KOPT-K1 (cell line): ENCODE results near the gene PAN2.
"Not testable (repeated sequence)": the region's sequence is repeated elsewhere in the genome, so short reads cannot be mapped to it uniquely, and the experiment has no call there.

Source experiments
- H3K27ac ChIP-seq: fragments of 200-600 bp; sonication (generic); 2 replicates; pipeline ENCODE4 v1.5.1; 2016; ENCODE audit warnings: antibody characterized with exemption, mild to moderate bottlenecking, low read depth, low read length; ENCODE audit not compliant: poor library complexity, severe bottlenecking
- H3K36me3 ChIP-seq: fragments of 200-600 bp; sonication (generic); 2 replicates; pipeline ENCODE4 v1.5.1; 2017; ENCODE audit warnings: antibody characterized with exemption, mild to moderate bottlenecking, low read length, moderate library complexity; ENCODE audit not compliant: insufficient read depth
- H3K9me3 ChIP-seq: fragments of 200-600 bp; sonication (generic); 2 replicates; pipeline ENCODE4 v1.5.1; 2017; ENCODE audit warnings: antibody characterized with exemption, low read length, mild to moderate bottlenecking; ENCODE audit not compliant: insufficient read depth, poor library complexity, severe bottlenecking

PAN2 gene

DNA sequence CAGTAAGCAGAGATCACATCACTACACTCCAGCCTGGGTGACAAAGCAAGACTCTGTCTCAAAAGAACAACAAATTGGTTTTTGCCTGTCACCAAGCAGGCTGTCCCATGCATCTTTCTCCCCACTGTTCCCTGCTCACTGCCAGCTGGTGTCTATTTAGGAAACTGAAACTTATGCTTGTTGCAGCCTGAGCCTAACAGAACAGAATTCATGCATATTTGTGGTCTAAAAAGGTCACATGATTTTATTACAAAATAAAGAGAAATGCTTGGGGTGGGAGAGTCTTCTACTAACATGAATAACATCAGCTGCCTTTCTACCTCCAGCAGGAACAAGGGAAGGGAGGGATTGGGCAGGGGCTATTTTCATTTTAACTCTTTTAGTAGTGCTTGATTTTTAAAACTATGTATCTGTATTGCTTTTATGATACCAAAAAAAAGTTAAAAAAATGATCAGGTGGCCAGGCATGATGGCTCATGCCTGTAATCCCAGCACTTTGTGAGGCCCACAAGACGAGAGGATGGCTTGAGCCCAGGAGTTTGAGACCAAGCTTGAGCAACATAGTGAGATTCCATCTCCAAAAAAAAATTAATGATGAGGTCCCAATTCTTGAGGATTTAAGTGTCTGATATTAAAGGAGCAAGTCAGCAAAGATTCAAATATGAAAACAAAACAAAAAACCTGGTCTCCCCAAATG, 25.2 kb upstream of the PAN2 start:
- peak overlapping the region; percentile 74 for H3K27ac ChIP-seq
- H3K36me3 ChIP-seq, result peaks cover 24% of the 10 kb centered on the region
- no peaks in the 10 kb centered on the region for H3K9me3 ChIP-seq

DNA sequence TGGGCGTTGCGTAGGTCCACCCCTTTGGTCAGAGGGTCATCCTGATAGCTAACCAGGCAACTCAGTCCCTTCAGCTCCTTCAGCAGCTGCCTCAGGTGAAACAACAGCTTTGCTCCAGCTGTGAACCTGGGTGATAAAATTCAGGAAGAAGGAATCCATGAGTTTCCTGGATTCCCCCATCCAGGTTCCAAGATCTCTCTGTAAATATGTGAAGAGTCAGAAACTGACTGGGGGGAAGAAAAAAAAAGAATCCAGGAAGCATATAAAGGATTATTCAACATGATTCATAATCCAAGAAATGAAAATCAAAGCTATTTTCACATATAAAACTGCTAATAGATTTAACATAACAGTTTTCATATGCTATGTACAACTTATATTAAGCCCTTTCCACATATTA, 17.5 kb upstream of the PAN2 start:
- Histone ChIP-seq H3K36me3 (peaks cover 94% of the 10 kb centered on the region), H3K9me3 (no peaks in the 10 kb centered on the region), H3K27ac (no peak overlapping the region)

DNA sequence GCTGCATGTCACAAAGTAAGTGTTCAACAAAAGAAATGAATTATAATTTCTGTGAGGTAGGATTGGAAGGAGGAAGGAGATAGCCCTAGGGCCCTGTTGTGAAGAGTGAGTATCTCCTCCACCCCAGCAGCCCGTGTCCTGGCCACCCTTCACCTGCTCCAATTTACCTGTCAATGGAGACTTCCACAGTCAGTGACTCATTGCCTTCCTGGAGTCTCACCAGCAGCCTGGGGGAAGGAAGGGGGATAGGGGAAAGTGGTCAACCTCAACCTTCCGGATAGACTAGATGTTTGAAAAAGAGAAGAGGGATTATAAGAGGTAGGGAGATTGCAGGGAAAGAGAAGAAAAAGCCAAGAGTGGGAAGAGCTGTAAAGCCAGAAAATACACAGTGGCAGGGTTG, 16.9 kb upstream of the PAN2 start:
- H3K36me3 ChIP-seq, result peaks cover 94% of the 10 kb centered on the region
- no peak overlapping the region for H3K27ac ChIP-seq
- no peaks in the 10 kb centered on the region for H3K9me3 ChIP-seq

DNA sequence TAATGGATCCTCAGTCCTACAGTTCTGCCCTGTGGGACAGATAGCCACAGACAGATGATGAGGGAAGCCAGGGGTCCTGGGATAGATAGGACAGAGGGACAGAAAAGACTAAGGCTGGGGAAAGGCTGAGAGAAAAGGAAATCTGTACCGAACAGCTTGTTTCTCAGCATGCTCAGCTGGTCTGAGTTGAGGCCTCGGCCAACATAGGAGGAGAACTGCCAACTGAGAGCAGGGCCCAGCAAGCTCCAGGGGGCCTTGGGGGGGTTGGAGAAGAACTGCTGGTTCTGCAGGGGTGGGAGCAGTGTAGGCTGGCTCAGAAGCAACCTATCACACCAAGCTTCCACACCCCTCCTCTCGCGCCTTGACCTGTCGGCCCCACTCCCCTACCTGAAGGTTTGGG, 15.0 kb upstream of the PAN2 start:
- no peak overlapping the region for H3K27ac ChIP-seq
- peaks cover 85% of the 10 kb centered on the region for H3K36me3 ChIP-seq

DNA sequence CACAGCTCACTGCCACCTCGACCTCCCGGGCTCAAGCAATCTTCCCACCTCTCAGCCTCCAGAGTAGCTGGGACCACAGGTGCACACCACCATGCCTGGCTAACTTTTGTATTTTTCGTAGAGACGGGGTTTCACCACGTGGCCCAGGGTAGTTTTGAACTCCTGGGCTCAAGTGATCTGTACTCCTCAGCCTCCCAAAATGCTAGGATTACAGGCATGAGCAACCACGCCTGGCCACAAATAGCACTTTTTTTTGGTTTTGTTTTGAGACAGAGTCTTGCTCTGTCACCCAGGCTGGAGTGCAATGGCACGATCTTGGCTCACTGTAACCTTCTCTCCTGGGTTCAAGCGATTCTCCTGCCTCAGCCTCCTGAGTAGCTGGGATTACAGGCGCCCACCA, 13.5 kb upstream of the PAN2 start:
- H3K27ac ChIP-seq, H3K9me3 ChIP-seq: not testable (repeated sequence)
- peaks cover 87% of the 10 kb centered on the region for H3K36me3 ChIP-seq

More for the DNA sequence above, 15.0 kb upstream of the PAN2 start:
- H3K9me3 ChIP-seq, result no peaks in the 10 kb centered on the region

DNA sequence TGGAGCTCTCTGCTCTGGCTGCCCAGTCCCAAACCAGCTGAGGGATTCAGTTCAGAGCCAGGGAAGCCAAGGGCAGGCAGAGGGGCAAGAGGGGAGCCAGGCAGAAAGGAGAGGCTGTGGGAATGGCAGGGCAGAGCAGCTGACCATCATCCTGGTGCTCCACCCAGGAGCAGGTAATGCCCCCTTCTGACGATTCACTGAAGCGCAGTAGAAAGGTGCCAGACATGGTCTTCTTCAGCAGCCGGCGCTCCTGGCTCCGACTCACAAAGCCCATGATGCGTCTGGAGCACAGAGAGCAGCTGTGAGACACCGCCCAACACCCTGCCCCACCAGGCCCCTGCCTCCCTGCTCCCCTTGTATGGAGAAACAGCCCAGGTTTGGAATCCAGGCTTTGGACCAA, 12.9 kb upstream of the PAN2 start:
- H3K36me3 ChIP-seq, result peaks cover 85% of the 10 kb centered on the region
- no peak overlapping the region for H3K27ac ChIP-seq

DNA sequence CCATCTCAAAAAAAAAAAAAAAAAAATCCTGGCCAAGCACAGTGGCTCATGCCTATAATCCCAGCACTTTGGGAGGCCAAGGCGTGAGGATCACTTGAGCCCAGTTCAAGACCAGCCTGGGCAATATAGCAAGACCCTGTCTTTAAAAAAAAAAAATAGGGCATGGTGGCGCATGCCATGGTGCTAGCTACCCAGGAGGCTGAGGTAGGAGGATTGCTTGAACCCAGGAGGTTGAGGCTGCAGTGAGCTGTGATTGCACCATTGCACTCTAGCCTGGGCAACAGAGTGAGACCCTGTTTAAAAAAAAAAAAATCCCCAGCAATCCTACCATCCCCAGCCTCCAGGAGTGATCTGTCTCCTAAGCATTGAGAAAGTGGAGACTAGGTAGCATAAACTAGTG, 8.5 kb upstream of the PAN2 start:
- peaks cover 48% of the 10 kb centered on the region for H3K36me3 ChIP-seq
- H3K27ac ChIP-seq, H3K9me3 ChIP-seq: not testable (repeated sequence)

More for the DNA sequence above, 12.9 kb upstream of the PAN2 start:
- no peaks in the 10 kb centered on the region for H3K9me3 ChIP-seq

DNA sequence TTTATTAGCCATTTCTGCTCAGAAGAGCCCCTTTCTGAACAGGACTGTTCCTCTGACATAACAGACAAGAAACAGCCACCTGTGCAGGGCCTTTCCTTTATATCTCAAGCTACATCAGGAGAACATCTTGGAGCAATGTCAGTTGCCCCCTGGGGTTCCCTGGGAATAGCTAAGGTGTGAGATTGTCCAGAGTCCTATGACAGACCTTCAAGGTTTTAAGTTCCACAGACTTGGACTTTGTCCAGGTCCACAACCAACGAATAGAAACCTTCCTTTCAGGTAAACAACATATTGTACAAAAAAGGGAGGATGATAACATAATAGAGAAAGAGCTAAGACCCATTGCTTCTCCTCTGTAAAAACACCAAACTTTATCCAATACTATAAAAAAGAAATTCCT, 7.8 kb upstream of the PAN2 start:
- no peaks in the 10 kb centered on the region for H3K9me3 ChIP-seq
- no peak overlapping the region for H3K27ac ChIP-seq
- peaks cover 41% of the 10 kb centered on the region for H3K36me3 ChIP-seq

DNA sequence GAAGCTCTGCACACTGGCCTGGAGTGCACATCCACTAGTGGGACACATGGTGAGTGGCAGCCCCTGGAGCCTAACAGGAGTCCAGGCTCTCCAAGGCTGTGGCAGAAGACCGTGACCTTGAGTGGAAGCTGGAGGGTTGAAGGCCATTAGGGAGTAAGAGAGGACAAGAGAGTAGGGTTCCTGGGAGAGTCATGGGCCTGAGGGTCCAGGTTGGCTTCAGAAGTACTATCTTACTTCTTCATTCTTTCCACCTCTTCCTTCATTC, 5.3 kb upstream of the PAN2 start:
- Histone ChIP-seq H3K9me3 (no peaks in the 10 kb centered on the region), H3K36me3 (peaks cover 27% of the 10 kb centered on the region), H3K27ac (peak overlapping the region; percentile 73)

DNA sequence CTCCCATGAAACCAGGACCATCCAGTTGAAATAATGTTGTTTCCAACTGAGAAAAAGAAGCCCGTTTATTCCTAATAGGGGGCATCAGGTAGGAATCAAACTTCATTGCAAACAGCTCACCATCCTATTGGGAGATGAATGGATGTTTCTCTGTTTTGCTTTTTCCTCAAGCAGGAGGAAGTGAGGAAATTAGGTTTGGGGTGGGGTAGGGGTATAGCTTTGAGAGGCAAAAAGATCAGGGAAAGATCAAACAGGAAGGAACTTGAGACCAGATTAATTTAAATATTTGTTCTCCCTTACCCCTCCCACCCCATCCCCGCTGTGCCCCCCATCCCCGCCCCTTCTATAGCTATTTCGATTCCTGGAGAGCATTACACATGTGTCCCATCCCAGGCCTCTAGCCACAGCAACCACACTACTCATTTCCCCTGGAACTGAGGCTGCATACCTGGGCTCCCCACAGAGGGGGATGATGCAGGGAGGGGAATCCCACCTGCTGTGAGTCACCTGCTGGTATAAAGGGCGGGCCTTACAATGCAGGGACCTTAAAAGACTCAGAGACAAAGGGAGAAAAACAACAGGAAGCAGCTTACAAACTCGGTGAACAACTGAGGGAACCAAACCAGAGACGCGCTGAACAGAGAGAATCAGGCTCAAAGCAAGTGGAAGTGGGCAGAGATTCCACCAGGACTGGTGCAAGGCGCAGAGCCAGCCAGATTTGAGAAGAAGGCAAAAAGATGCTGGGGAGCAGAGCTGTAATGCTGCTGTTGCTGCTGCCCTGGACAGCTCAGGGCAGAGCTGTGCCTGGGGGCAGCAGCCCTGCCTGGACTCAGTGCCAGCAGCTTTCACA, 4.7 kb upstream of the PAN2 start, which contains the start of gene IL23A:
Gene IL23A, plus strand, starts transcription at position 577 of the 850 bp plus-strand sequence. Its CDS starts 161 bp downstream, at position 738.
- peak within 1 kb of the TSS; percentile 73 for H3K27ac ChIP-seq
- no peaks in the 10 kb centered on the region for H3K9me3 ChIP-seq
- peaks cover 21% of the 10 kb centered on the region for H3K36me3 ChIP-seq

DNA sequence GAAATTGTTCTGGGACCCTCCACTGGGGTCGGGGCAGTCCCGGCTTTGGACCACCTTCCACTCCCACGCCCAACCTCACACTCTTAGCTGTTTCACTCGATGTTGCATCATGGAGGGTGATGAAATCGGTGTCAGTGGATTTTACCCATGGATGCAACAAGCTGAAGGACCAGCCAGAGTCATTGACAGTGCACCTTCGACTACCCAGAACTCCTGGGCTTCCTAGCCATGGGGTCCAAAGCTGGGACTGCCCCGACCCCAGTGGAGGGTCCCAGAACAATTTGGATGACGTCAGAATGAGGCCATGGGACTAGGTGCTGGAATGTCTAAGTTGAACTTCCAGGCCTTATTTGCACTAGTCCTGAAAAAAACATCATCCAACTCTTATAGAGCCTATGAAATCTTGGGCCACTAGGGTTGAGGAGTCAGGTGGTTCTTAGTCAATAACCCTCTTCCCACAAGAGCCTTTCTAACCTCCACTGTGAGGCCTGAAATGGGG, 4.0 kb upstream of the PAN2 start:
- H3K27ac ChIP-seq, result peak overlapping the region; percentile 73
- peaks cover 14% of the 10 kb centered on the region for H3K36me3 ChIP-seq

DNA sequence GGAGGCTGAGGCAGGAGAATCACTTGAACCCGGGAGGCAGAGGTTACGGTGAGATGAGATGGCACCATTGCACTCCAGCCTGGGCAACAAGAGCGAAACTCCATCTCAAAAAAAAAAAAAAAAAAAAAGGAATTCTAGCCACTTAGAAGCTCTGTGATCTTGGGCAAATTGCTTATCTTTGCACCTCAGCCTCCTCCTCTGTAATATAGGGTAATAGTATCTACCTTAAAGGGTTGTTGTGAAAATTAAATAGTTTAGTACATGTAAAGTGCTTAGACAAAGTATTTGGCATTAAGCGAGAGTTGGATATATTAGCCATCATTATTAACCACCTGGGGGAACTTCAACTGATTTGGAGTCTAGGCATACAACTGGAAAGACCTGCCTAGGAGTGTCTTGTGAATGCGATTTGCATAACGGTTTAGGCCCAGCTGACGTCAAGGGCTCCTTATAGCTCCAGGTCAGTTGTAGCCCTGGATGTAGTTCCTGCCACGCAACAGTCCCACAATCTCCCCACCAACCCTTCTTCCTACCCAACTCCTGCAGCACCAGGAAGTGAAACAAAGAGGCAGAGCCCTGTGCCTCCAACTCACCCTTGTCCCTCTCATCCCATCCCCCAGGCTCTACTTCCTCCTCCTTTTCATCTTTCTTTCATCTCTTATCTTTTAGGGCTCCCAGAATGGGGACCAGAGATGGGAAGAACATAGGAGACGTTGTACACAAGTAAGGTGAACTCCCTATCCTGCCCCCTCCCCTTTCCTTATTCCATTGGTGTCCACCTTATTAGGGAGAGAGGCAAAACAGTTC, 2.8 kb upstream of the PAN2 start:
- no peak overlapping the region for H3K27ac ChIP-seq
- H3K9me3 ChIP-seq, result no peaks in the 10 kb centered on the region
- peaks cover 5% of the 10 kb centered on the region for H3K36me3 ChIP-seq

More for the DNA sequence above, 4.0 kb upstream of the PAN2 start:
- H3K9me3 ChIP-seq, result no peaks in the 10 kb centered on the region

DNA sequence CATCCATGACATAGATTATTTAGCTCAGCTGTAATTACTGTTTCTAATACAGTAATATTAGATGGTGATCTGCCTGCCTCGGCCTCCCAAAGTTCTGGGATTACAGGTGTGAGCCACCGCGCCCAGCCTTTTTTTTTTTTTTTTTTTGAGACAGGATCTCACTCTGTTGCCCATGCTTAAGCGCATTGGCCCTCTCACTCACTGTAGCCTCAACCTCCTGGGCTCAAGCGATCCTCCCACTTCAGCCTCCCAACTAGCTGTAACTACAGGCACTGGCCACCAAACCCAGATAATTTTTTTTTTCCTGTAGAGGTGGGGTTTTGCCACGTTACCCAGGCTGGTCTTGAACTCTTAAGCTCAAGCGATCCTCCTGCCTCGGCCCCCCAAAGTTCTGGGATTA, 1.7 kb upstream of the PAN2 start:
- not testable (repeated sequence) for H3K9me3 ChIP-seq, H3K27ac ChIP-seq, H3K36me3 ChIP-seq

DNA sequence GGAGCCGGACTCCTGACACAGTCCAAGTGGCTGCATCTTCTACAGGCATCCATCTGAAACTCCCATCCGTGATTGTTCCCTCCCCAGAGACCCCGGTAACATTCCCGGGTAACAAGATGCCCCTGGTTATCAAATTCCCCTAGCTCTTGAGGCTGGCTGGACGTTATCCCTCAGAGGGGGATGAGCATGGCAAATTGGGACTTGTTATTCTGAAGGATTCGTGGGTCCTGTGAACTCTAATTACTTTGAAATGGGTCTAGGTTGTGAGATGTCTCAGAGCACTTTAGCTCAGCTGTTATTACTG, 642 bp upstream of the PAN2 start:
- Histone ChIP-seq H3K36me3 (no peaks in the 10 kb centered on the region), H3K27ac (peak overlapping the region; percentile 94), H3K9me3 (no peaks in the 10 kb centered on the region)

DNA sequence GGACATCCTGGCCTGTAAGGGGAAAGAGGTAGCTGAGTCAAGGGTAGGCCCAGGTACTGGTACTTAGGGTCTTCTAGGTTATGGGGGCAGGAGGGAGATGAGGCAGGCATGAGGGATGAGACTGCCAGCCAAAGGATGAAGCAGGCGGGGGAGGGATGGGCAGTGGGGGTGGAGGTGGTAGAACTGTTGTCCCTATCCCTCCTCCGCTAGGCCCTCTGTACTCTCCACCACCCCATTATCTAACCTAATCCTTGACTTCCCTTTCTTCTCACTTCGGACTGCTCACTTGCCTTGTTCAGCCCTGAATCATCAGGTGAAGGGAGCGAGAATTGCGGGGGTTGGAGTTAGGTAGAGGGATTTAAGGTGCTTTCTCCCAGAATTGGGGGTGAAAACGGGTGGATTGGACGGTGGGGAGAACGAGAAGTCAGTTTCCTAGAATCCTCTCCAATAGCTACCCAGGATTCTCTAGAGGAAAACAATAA, 562 bp downstream of the PAN2 start:
- H3K9me3 ChIP-seq, result no peaks in the 10 kb centered on the region
- H3K27ac ChIP-seq, result peak overlapping the region; percentile 94
- H3K36me3 ChIP-seq, result peaks cover 5% of the 10 kb centered on the region; the same call in 1 of the 2 replicates
